Measurements from ENCODE around the gene FREY1. TPM values are rescaled to one million over a fixed set of nuclear protein-coding genes. Genes with fewer than 3 reads are reported as not detected.

Gene FREY1
- total RNA-seq, 3 donors from 2014 or later = 0.81 to 2.2 (median 1.5) TPM

DNA sequence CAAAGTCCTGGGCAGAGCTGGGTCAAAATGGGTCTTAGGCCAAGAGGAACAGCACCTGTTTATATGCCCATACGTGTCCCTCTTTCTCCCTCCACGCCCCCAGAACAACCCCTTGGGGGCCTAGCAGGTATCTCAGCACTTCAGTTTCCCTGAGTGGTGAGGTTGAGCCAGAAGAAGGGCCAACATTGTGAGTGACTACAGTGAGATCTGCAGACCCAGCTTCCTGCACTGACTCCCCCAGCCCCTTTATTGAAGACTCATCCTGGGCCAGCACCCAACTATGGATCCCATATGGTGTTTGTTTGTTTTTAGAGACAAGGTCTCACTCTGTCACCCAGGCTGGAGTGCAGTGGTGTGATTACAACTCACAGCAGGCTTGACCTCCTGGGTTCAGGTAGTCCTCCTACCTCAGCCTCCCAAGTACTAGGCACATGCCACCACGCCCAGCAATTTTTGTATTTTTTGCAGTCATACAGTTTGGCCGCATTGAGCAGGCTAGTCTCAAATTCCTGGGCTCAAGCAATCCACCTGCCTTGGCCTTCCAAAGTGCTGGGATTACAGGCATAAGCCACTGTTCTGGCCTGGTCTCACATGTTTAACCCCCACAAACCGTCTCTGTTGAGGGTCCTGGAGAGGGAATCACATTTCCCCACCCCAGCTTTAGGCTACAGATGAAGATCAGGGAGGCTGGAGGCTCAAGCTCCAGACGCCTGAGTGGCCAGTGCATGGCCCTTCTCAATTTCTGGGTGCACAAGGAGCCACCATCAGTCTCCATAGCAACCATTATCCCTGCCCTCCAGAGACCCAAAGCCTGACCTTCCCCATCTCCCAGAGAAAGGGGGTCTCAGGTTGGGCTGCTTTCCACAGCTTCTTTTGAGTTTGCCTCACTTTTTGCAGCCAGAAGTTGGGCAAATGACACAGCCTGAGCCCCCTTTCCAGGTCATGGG lies 13.7 kb upstream of the FREY1 start:
- ATAC-seq (no peak), DNase-seq (peak in 2 of 3 donors; percentile 15 to 16)
- intact Hi-C loops (cut with DNase I, micrococcal nuclease) = no loop called here
- TF ChIP-seq CTCF (IDR thresholded peaks at IDR 0.05) = no peak
- no peak overlapping the region for H3K4me3 ChIP-seq
- H3K4me1 ChIP-seq (ENCODE audit: low read depth) = peaks cover 26% of the 10 kb centered on the region
- no peaks in the 10 kb centered on the region for H3K36me3 ChIP-seq (ENCODE audit: low read depth)
- H3K9me3 ChIP-seq = no peaks in the 10 kb centered on the region

DNA sequence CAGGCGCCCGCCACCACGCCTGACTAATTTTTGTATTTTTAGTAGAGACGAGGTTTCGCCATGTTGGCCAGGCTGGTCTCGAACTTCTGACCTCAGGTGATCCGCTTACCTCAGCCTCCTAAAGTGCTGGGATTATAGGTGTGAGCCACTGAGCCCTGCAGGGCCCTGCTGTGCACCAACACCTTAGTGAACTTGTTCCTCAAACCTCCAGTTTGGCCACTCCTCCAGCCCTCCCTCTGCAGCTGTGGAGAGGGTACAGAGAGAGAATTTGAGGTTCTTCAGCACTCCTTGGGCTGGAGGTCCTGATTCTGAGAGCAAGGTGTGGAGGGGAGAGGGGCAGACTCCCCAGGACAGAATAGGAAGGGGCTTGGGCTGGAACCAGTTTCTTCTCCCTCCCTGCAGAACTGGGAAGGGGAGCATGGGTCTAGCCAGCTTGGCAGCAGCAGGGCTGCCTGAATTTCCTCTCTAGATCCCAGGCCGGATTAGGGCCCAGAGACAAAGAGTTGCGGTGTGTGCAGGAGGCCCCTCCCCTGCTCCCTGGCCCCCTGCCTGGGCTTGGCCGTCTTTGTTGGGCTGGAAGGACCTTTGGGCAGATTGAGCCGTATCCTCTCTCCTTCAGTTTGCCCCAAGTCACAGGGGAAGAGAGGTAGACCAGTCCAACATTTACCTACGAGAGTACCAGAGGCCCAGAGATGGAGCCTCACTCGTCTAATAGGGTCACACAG lies 12.9 kb upstream of the FREY1 start:
- DNase-seq (peak in 2 of 3 donors; percentile 25 to 46), ATAC-seq (no peak)
- no peaks in the 10 kb centered on the region for H3K36me3 ChIP-seq (ENCODE audit: low read depth)
- H3K4me3 ChIP-seq = no peak overlapping the region
- no peaks in the 10 kb centered on the region for H3K9me3 ChIP-seq
- no peak for TF ChIP-seq CTCF (IDR thresholded peaks at IDR 0.05)
- intact Hi-C loops (cut with DNase I, micrococcal nuclease) = no loop called here
- peaks cover 26% of the 10 kb centered on the region for H3K4me1 ChIP-seq (ENCODE audit: low read depth)

- Histone ChIP-seq H3K4me3 (no peak overlapping the region), H3K4me1 (ENCODE audit: low read depth) (peaks cover 26% of the 10 kb centered on the region), H3K9me3 (no peaks in the 10 kb centered on the region), H3K36me3 (ENCODE audit: low read depth) (no peaks in the 10 kb centered on the region)
- peak in 2 of 3 donors; percentile 26 to 40 for DNase-seq
- intact Hi-C loops (cut with DNase I, micrococcal nuclease) = no loop called here
- TF ChIP-seq CTCF (IDR thresholded peaks at IDR 0.05) = no peak
- ATAC-seq = no peak
These were observed 12.0 kb upstream of the FREY1 start for GRCh38 chr11:45918962-45919675.

- H3K9me3 ChIP-seq = no peaks in the 10 kb centered on the region
- peak overlapping the region; percentile 69 for H3K4me3 ChIP-seq
- DNase-seq (peak; percentile 88 to 92 (median 90)), ATAC-seq (peak; percentile 71)
- TF ChIP-seq CTCF (IDR thresholded peaks at IDR 0.05) = no peak
- peaks cover 26% of the 10 kb centered on the region for H3K4me1 ChIP-seq (ENCODE audit: low read depth)
- H3K36me3 ChIP-seq (ENCODE audit: low read depth) = peaks cover 4% of the 10 kb centered on the region
- intact Hi-C loops (cut with DNase I, micrococcal nuclease) = no loop called here
These were observed 11.4 kb upstream of the FREY1 start for GRCh38 chr11:45918331-45918941.

Measured in mucosa of descending colon (tissue), 3 donors.